Fibroblast of lung (primary cell): Measurements from ENCODE around the gene IGLON5. TPM values are rescaled to one million over a fixed set of nuclear protein-coding genes. Genes with fewer than 3 reads are reported as not detected.

Source experiments
- DNase-seq, 2 donors: peaks; one replicate each; pipeline versions ENCODE4 v3.0.0 to v3.0.0-alpha.2; 2010; ENCODE audit warnings: low read depth in 2 of 2
- H2AFZ ChIP-seq: 2 replicates; pipeline ENCODE4 v1.5.1; 2012; ENCODE audit warnings: low read length, control low read depth, inconsistent platforms
- H3K27ac ChIP-seq: 2 replicates; pipeline ENCODE4 v1.5.1; 2011; ENCODE audit warnings: low read length, control low read depth; ENCODE audit not compliant: insufficient read depth
- H3K27me3 ChIP-seq: 2 replicates; pipeline ENCODE4 v1.5.1; 2011; ENCODE audit warnings: mild to moderate bottlenecking, low read length; ENCODE audit not compliant: control insufficient read depth, insufficient read depth
- H3K36me3 ChIP-seq: 2 replicates; pipeline ENCODE4 v1.5.1; 2011; ENCODE audit warnings: low read length; ENCODE audit not compliant: control insufficient read depth, insufficient read depth
- H3K4me1 ChIP-seq: 2 replicates; pipeline ENCODE4 v1.5.1; 2011; ENCODE audit warnings: low read length; ENCODE audit not compliant: control insufficient read depth, insufficient read depth; ENCODE audit errors: extremely low read depth
- H3K4me2 ChIP-seq: 2 replicates; pipeline ENCODE4 v1.5.1; 2011; ENCODE audit warnings: low read length, control low read depth; ENCODE audit not compliant: insufficient read depth; ENCODE audit errors: extremely low read depth
- H3K4me3 ChIP-seq, 4 experiments: fragments of 200-600 bp in 1 of 4; sonication (generic) in 1 of 4; replicated peaks in 1 of 4; 2 replicates each; pipeline ENCODE4 v1.5.1; 2011 to 2016; ENCODE audit warnings: low read length in 4 of 4, low read depth in 3 of 4, mild to moderate bottlenecking in 3 of 4, control low read depth in 2 of 4, inconsistent platforms in 1 of 4, mixed read lengths in 1 of 4; ENCODE audit not compliant: insufficient read depth in 1 of 4; ENCODE audit errors: control extremely low read depth in 1 of 4
- H3K79me2 ChIP-seq: 2 replicates; pipeline ENCODE4 v1.5.1; 2012; ENCODE audit warnings: mild to moderate bottlenecking, low read length, inconsistent platforms; ENCODE audit not compliant: control insufficient read depth, insufficient read depth
- H3K9ac ChIP-seq: 2 replicates; pipeline ENCODE4 v1.5.1; 2011; ENCODE audit warnings: mild to moderate bottlenecking, low read length, control low read depth; ENCODE audit not compliant: insufficient read depth
- H3K9me3 ChIP-seq: 2 replicates; pipeline ENCODE4 v1.5.1; 2012; ENCODE audit warnings: low read depth, low read length; ENCODE audit not compliant: control insufficient read depth, insufficient read depth
- H4K20me1 ChIP-seq: 2 replicates; pipeline ENCODE4 v1.5.1; 2011; ENCODE audit warnings: low read length; ENCODE audit not compliant: control insufficient read depth, insufficient read depth; ENCODE audit errors: extremely low read depth
- EZH2 ChIP-seq: IDR thresholded peaks from 2 replicates; pipeline ENCODE4 v1.5.1; 2012; ENCODE audit warnings: low read length, control low read depth, mild to moderate bottlenecking; ENCODE audit errors: missing control alignments
- polyA plus RNA-seq, 2 donors: library from polyadenylated mRNA; depleted of rRNA in 1 of 2; stranded (reverse) in 1 of 2; unstranded in 1 of 2; fragments of >200 nt; gene quantifications; 2 replicates each; pipeline ENCODE4 v1.2.1, GENCODE V29; 2011 to 2012; ENCODE audit warnings: missing spikeins in 1 of 2
- total RNA-seq: library from RNA; depleted of rRNA; stranded (reverse); fragments of >200 nt; gene quantifications from 2 replicates; pipeline ENCODE4 v1.2.1, GENCODE V29; 2014
- TF ChIP-seq, protein P1 (sequence below), 2 donors: IDR thresholded peaks in 1 of 2; conservative IDR thresholded peaks in 1 of 2; 1 replicate in 1 of 2; 2 replicates in 1 of 2; pipeline ENCODE4 v1.5.1; 2011 to 2012; ENCODE audit warnings: low read length in 2 of 2, control low read depth in 1 of 2, inconsistent platforms in 1 of 2, low read depth in 1 of 2, mild to moderate bottlenecking in 1 of 2

IGLON5 gene
- total and polyA plus RNA-seq, 2 donors (not counting 1 experiment from before 2014, with no cell fraction given) = not detected

GRCh38 chr19:51327066-51328001 lies 15.9 kb downstream of the IGLON5 start:
- peak in 1 of 2 donors; percentile 41 for DNase-seq
- H4K20me1 ChIP-seq = no peaks in the 10 kb centered on the region
- no peak overlapping the region for H2AFZ ChIP-seq
- H3K36me3 ChIP-seq = no peaks in the 10 kb centered on the region
- H3K27ac ChIP-seq = no peak overlapping the region
- H3K4me3 ChIP-seq = peak overlapping the region in 1 of 4 experiments; percentile 45
- TF ChIP-seq, protein P1, sequence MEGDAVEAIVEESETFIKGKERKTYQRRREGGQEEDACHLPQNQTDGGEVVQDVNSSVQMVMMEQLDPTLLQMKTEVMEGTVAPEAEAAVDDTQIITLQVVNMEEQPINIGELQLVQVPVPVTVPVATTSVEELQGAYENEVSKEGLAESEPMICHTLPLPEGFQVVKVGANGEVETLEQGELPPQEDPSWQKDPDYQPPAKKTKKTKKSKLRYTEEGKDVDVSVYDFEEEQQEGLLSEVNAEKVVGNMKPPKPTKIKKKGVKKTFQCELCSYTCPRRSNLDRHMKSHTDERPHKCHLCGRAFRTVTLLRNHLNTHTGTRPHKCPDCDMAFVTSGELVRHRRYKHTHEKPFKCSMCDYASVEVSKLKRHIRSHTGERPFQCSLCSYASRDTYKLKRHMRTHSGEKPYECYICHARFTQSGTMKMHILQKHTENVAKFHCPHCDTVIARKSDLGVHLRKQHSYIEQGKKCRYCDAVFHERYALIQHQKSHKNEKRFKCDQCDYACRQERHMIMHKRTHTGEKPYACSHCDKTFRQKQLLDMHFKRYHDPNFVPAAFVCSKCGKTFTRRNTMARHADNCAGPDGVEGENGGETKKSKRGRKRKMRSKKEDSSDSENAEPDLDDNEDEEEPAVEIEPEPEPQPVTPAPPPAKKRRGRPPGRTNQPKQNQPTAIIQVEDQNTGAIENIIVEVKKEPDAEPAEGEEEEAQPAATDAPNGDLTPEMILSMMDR (conservative IDR thresholded peaks at IDR 0.05 in 1 of 2, IDR thresholded peaks at IDR 0.05 in 1 of 2; ENCODE audit: low read depth in 1 of 2, low read length in 2 of 2) = no peak
- TF ChIP-seq EZH2 = no peak
- no peaks in the 10 kb centered on the region for H3K79me2 ChIP-seq
- no peaks in the 10 kb centered on the region for H3K27me3 ChIP-seq
- no peaks in the 10 kb centered on the region for H3K4me1 ChIP-seq
- H3K9me3 ChIP-seq = no peaks in the 10 kb centered on the region
- no peak overlapping the region for H3K9ac ChIP-seq
- no peak overlapping the region for H3K4me2 ChIP-seq

DNA sequence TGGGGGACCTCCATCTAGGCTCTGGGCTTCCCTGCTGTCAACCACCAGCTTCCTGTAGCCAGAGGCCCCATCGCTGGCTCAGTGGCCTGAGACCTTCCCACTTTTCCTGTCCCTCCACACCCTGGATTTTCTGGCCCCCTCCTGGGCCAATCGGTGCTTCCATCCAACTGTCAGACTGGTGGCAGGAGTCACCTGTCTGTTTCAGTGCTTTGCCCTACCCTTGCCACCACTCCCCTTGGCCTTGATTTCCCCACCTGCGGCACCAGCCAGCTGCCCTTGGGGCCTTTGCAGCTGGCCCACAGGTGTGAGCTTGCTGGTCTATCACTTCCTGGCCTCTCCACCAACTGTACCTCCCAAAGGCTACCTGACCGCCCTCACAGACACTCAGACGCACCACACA lies 18.0 kb downstream of the IGLON5 start:
- no peaks in the 10 kb centered on the region for H3K79me2 ChIP-seq
- H3K9ac ChIP-seq = no peak overlapping the region
- no peak for DNase-seq
- no peak overlapping the region for H3K4me3 ChIP-seq
- H3K36me3 ChIP-seq = no peaks in the 10 kb centered on the region
- H3K4me2 ChIP-seq = no peak overlapping the region
- H3K27ac ChIP-seq = no peak overlapping the region
- no peaks in the 10 kb centered on the region for H4K20me1 ChIP-seq
- no peaks in the 10 kb centered on the region for H3K9me3 ChIP-seq
- no peaks in the 10 kb centered on the region for H3K4me1 ChIP-seq
- no peak overlapping the region for H2AFZ ChIP-seq
- H3K27me3 ChIP-seq = no peaks in the 10 kb centered on the region
- TF ChIP-seq, protein P1 (conservative IDR thresholded peaks at IDR 0.05 in 1 of 2, IDR thresholded peaks at IDR 0.05 in 1 of 2; ENCODE audit: low read depth in 1 of 2, low read length in 2 of 2) = no peak
- TF ChIP-seq EZH2 = no peak

GRCh38 chr19:51330366-51330765 lies 18.9 kb downstream of the IGLON5 start:
- no peaks in the 10 kb centered on the region for H3K27me3 ChIP-seq
- no peaks in the 10 kb centered on the region for H3K9me3 ChIP-seq
- TF ChIP-seq EZH2 = no peak
- TF ChIP-seq, protein P1 (conservative IDR thresholded peaks at IDR 0.05 in 1 of 2, IDR thresholded peaks at IDR 0.05 in 1 of 2; ENCODE audit: low read depth in 1 of 2, low read length in 2 of 2) = no peak
- no peaks in the 10 kb centered on the region for H3K79me2 ChIP-seq
- H3K27ac ChIP-seq = no peak overlapping the region
- no peaks in the 10 kb centered on the region for H4K20me1 ChIP-seq
- no peaks in the 10 kb centered on the region for H3K36me3 ChIP-seq
- H3K4me3 ChIP-seq = no peak overlapping the region
- H3K4me2 ChIP-seq = no peak overlapping the region
- no peak for DNase-seq
- no peaks in the 10 kb centered on the region for H3K4me1 ChIP-seq
- no peak overlapping the region for H2AFZ ChIP-seq
- H3K9ac ChIP-seq = no peak overlapping the region
